HG02973 (cell line): ENCODE data around the gene TNFRSF25.

Source experiments
- ATAC-seq: cut with Tn5 transposase; IDR thresholded peaks from one replicate; pipeline ENCODE4 v1.9.1; 2021; ENCODE audit warnings: moderate library complexity; ENCODE audit not compliant: unreplicated experiment

TNFRSF25 gene, protein sequence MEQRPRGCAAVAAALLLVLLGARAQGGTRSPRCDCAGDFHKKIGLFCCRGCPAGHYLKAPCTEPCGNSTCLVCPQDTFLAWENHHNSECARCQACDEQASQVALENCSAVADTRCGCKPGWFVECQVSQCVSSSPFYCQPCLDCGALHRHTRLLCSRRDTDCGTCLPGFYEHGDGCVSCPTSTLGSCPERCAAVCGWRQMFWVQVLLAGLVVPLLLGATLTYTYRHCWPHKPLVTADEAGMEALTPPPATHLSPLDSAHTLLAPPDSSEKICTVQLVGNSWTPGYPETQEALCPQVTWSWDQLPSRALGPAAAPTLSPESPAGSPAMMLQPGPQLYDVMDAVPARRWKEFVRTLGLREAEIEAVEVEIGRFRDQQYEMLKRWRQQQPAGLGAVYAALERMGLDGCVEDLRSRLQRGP

GRCh38 chr1:6466023-6466422 lies at the start of gene TNFRSF25:
Gene TNFRSF25, minus strand, starts transcription at chr1:6466173. Its CDS starts 66 bp downstream, at chr1:6466107.
- ATAC-seq = no peak

DNA sequence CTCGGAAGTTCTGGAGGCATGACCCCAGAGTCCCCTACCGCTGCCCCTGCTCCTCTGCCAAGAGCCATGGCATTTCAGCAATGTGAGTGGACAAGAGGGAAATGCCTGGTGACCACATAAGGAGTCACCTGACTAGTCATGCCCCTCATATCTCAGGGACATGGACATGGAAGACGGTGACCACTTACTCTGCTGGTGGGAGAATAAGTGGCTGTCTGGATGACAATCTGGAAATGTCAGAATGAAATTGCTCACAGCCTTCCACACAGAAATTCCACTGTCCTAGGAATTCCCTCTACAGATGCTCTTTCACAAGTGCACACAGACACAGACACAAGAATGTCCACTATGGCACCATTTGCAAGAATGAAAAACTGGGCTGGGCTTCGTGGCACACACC lies 49.8 kb upstream of the TNFRSF25 start:
- no peak for ATAC-seq

GRCh38 chr1:6513320-6513801 lies 47.4 kb upstream of the TNFRSF25 start:
- no peak for ATAC-seq

DNA sequence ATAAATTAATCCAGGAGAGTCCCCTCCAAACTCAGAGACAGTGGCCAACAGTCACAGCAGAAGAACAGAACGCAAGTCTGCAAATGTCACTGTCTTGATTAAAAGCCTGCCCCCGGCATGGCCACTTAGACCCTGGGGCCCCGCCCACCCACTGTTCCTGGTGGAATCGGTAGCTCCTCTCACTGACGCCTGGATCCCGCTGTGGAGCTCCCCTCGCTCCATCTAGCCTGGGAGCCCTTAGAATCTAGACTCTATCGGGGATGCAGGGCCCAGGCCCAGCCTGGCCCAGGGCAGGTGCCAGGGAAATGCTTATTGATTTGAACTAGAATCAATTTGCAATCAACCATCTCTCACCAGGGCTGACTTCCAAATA lies 46.9 kb upstream of the TNFRSF25 start:
- ATAC-seq = no peak

GRCh38 chr1:6512245-6512907 lies 46.4 kb upstream of the TNFRSF25 start:
- no peak for ATAC-seq

DNA sequence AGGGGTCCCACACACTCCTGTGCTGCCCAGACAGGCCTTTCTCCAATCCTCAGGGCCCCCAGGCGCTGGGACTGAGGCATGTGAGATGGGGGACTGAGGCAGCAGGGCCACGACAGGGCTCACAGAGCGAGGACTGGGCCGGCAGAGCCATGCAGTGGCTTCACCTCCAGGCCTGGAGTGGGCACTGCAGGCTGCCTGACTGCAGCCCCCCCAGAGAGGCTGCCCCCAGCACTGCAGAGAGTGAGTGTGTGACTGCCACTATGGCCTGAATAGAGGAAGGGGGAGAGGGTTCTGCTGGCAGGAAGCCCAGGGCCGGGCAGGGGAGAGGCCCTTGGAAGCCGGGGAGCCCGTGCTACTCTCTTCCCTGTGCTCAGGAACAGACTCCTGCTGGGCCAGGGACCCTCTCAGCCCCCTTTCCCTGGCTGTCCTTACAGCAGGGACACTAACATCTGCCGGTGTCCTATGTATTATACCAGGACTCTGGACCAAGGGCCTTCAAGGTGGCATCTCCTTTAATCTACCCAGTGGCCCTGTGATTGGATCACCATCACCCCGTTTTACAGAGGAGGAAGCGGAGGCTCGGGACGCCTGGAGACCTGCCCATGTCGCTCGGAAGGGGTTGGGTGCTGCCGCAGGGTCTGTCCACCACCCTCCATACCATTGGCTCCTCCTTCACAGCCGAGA lies 45.7 kb upstream of the TNFRSF25 start:
- ATAC-seq = no peak

GRCh38 chr1:6511056-6511455 lies 45.1 kb upstream of the TNFRSF25 start:
- no peak for ATAC-seq

DNA sequence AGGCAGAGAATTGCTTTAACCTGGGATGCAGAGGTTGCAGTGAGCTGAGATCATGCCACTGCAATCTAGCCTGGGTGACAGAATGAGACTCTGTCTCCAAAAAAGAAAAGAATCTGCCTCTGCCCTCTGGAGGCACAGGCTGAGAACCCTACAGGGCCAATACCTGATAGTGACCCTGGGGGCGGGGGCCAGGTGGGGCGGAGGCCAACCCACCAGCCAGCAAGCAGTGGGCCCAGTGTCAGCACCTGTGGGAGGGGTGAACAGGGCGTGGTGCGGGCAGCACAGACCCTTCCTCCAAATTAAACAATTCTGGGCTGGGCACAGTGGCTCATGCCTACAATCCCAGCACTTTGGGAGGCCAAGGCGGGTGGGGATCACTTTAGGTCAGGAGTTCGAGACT lies 44.5 kb upstream of the TNFRSF25 start:
- no peak for ATAC-seq

DNA sequence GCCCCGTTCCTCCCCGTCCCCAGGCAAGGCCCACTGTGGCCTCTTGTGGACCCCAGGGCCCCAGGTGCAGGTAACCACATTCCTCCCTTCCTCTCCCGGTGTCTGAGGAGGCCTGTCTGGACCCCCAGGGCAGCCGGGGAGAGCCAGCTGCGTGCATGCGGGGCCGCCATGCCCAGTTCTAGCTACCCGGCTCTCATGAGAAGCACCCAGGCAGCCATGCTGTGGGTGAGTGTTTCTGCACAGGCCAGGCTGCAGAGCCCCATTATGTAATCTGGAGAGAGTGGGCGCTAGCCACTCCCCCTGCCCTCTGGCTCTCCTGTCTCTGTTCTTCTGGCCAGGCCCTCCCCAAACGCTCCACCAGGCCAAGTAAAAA lies 43.9 kb upstream of the TNFRSF25 start:
- no peak for ATAC-seq

DNA sequence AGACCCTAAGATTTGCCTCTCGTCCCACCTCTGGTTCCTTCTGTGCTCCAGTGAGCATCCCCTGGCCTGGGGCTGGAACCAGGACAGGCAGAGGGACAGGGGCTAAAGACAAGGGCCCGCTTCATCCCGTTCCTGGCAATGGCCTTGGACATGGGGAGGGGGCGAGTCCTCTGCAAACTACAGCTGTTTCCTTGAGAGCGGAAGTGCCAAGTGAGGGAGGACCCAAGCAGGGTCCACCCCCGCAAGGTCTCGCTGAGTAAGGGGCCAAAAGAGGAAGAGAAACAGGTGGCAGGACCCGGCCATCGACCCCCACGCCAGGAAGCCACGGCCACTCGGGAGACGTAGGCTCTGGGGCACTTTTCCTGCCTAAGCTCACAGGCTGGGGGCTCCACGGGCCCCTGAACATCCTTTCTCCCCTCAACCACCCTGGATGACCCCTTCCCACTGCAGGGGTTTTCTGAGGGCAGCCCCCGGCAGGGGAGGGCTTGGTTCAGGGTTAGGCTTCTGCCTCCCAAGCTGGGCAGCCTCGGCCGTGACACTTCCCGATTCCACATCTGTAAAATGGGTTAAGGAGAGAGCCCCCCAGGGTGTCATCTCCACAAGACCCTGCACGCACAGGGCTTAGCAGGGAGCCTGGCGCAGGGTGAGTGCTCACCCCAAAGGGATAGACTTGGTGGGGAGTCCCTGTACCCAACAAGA lies 43.4 kb upstream of the TNFRSF25 start:
- no peak for ATAC-seq

GRCh38 chr1:6508816-6509189 lies 42.8 kb upstream of the TNFRSF25 start:
- no peak for ATAC-seq

- ATAC-seq = no peak
Observed at GRCh38 chr1:6508154-6508815, 42.3 kb upstream of the TNFRSF25 start.

DNA sequence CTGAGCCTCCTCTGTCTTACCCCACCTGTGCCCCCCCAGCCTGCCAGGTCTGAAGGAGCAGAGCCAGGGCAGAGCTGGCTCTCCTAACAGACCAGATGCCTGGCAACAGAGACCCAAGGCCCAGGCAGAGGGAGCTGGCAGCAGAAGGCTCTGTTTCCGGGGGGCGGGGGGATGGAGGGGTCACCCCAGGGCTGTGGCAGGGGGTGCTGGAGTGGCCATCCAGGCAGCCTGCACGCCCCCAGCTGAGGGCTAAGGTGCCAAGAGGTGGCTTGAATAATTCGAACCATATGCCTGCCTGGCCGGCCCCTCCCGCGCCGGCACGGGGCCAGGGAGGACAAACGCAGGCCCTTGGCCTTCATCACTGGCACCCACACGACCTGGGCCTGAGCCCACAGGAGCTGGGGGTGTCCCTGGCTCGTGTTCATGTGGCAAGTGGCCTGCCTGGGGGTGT lies 41.5 kb upstream of the TNFRSF25 start:
- no peak for ATAC-seq

- no peak for ATAC-seq
Observed at GRCh38 chr1:6507037-6507428, 41.1 kb upstream of the TNFRSF25 start.

- no peak for ATAC-seq
Observed at GRCh38 chr1:6506210-6507036, 40.5 kb upstream of the TNFRSF25 start.

GRCh38 chr1:6505367-6506209 lies 39.6 kb upstream of the TNFRSF25 start:
- no peak for ATAC-seq

DNA sequence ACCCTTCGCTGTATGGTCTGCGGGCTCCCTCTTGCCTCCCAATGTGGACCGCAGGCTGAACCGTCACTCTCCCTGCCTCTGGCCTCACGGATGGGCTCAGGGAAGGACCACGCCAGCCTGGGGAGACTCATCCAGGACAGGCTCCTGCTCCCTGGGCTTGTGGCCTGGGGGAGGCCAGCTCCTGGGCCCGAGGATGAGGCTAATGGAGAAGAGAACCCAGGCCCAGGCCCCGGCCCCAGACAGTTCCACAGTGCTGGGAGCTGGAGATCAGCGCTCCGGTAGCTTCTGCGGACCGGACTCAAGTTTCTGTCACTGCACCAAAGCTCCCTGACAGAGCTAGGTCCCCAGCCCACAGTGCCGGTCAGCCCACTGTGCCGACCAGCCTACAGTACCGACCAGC lies 38.9 kb upstream of the TNFRSF25 start:
- ATAC-seq = no peak

GRCh38 chr1:6503884-6504602 lies 38.1 kb upstream of the TNFRSF25 start:
- no peak for ATAC-seq
